Peyer's patch (tissue), 4 donors: ENCODE data around the gene HSPB6. TPM values are rescaled to one million over a fixed set of nuclear protein-coding genes. Genes with fewer than 3 reads are reported as not detected.

Source experiments
- DNase-seq, 3 donors: peaks; one replicate each; pipeline ENCODE4 v3.0.0-alpha.2; 2017 to 2019
- H3K27ac ChIP-seq, 4 donors: fragments of 200-600 bp; sonication (generic); one replicate each; pipeline ENCODE4 v1.5.1; 2016 to 2019
- H3K27me3 ChIP-seq, 2 donors: fragments of 200-600 bp; sonication (generic); one replicate each; pipeline ENCODE4 v1.5.1; 2019
- H3K36me3 ChIP-seq, 3 donors: fragments of 200-600 bp; sonication (generic); one replicate each; pipeline ENCODE4 v1.5.1; 2016 to 2019
- H3K4me1 ChIP-seq, 4 donors: fragments of 200-600 bp; sonication (generic); one replicate each; pipeline ENCODE4 v1.5.1; 2016 to 2019
- H3K4me3 ChIP-seq, 4 donors: fragments of 200-600 bp; sonication (generic); 1 replicate in 3 of 4; 2 replicates in 1 of 4; pipeline ENCODE4 v1.5.1; 2016 to 2019; ENCODE audit warnings: mild to moderate bottlenecking in 1 of 4
- H3K9me3 ChIP-seq, 4 donors: fragments of 200-600 bp; sonication (generic); one replicate each; pipeline ENCODE4 v1.5.1; 2016 to 2019; ENCODE audit warnings: mild to moderate bottlenecking in 1 of 4
- POLR2A ChIP-seq, 2 donors: fragments of 450-650 bp; IDR thresholded peaks; one replicate each; pipeline ENCODE4 v1.5.1; 2017; ENCODE audit warnings: antibody characterized with exemption in 2 of 2, mild to moderate bottlenecking in 2 of 2, moderate library complexity in 2 of 2
- total RNA-seq, 4 donors: library from RNA; depleted of rRNA; stranded (reverse); fragments of >200 nt; gene quantifications; one replicate each; pipeline ENCODE4 v1.1.0, GENCODE V29; 2016
- TF ChIP-seq, protein P1 (sequence below), 6 experiments: fragments of 450-650 bp in 4 of 6; fragments of 200-600 bp in 2 of 6; sonication (generic) in 1 of 6; IDR thresholded peaks; one replicate each; pipeline ENCODE4 v1.5.1; 2017 to 2019; ENCODE audit warnings: antibody characterized with exemption in 6 of 6, mild to moderate bottlenecking in 3 of 6, moderate library complexity in 1 of 6

The HSPB6 gene
- total RNA-seq, 4 donors from 2014 or later: 9.2 to 19.8 (median 13.6) TPM

- H3K4me3 ChIP-seq: no peak overlapping the region
- TF ChIP-seq, protein P1, sequence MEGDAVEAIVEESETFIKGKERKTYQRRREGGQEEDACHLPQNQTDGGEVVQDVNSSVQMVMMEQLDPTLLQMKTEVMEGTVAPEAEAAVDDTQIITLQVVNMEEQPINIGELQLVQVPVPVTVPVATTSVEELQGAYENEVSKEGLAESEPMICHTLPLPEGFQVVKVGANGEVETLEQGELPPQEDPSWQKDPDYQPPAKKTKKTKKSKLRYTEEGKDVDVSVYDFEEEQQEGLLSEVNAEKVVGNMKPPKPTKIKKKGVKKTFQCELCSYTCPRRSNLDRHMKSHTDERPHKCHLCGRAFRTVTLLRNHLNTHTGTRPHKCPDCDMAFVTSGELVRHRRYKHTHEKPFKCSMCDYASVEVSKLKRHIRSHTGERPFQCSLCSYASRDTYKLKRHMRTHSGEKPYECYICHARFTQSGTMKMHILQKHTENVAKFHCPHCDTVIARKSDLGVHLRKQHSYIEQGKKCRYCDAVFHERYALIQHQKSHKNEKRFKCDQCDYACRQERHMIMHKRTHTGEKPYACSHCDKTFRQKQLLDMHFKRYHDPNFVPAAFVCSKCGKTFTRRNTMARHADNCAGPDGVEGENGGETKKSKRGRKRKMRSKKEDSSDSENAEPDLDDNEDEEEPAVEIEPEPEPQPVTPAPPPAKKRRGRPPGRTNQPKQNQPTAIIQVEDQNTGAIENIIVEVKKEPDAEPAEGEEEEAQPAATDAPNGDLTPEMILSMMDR (IDR thresholded peaks at IDR 0.05): no peak
- no peak for TF ChIP-seq POLR2A (IDR thresholded peaks at IDR 0.05)
- peaks cover 0 to 27% (median 0%) of the 10 kb centered on the region in 3 donors for H3K36me3 ChIP-seq
- H3K27ac ChIP-seq: no peak overlapping the region
- H3K4me1 ChIP-seq: peaks cover 4 to 43% (median 10%) of the 10 kb centered on the region in 4 donors
- no peaks in the 10 kb centered on the region for H3K27me3 ChIP-seq
- no peaks in the 10 kb centered on the region for H3K9me3 ChIP-seq
- DNase-seq: no peak
These were observed 4.7 kb downstream of the HSPB6 start for GRCh38 chr19:35751839-35752745.

- Histone ChIP-seq H3K36me3 (peaks cover 0 to 27% (median 0%) of the 10 kb centered on the region in 3 donors), H3K4me3 (no peak overlapping the region), H3K9me3 (no peaks in the 10 kb centered on the region), H3K27ac (no peak overlapping the region), H3K27me3 (no peaks in the 10 kb centered on the region), H3K4me1 (peaks cover 3 to 34% (median 15%) of the 10 kb centered on the region in 4 donors)
- DNase-seq: no peak
- TF ChIP-seq, protein P1 (IDR thresholded peaks at IDR 0.05): no peak
- no peak for TF ChIP-seq POLR2A (IDR thresholded peaks at IDR 0.05)
These were observed 6.7 kb downstream of the HSPB6 start for GRCh38 chr19:35750167-35750566.

DNA sequence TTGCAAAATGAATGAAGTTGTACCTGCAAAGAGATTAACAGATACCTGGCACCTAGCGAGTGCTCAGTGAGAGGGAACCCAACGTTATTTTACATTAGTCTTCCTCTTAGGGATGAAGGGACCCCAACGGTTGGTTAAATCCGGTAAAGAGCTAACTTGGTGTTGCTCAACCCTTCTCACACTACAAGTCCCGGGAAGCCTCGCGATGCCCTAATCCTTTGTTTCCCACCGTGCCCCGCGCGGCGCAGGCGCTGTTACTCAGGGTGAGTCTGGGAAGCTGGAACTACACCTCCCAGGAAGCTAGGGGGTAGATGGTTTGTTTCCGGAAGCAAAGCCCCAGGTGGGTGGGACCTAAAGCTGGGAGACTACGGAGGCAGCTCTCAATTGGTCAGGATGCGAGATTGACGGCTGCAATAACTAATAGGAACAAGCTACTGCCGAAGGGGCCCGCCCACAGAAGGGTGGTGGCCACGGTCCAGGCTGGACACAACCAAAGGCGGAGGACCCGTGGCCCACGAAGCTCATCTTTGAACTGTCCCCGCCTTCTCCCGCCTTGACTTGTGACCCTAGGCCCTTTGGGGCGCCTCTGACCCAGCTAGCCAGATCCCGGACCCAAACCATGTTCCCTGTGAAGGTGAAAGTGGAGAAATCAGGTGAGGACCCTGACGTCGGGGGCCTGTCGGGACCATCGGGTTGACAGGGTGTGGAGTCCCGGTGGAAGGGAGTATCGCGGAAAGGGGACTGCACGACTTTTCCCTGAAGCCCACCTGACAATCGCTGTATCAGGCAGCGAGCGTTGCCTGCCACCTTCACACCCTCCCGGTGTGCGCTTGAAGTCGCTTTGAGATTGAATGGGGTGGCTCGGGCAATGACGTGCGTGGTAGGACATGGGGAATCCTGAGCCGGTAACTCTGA, 8.5 kb downstream of the HSPB6 start, which contains the start of gene LIN37:
LIN37 (plus strand) TSS at position 471 of the 915 bp plus-strand sequence; CDS start at position 620, 149 bp downstream.
- Histone ChIP-seq H3K36me3 (peaks cover 0 to 16% (median 0%) of the 10 kb centered on the region in 3 donors), H3K4me1 (peaks cover 3 to 37% (median 19%) of the 10 kb centered on the region in 4 donors), H3K4me3 (peak within 1 kb of the TSS; percentile 69 to 96 (median 86)), H3K27ac (peak within 1 kb of the TSS; percentile 78 to 89 (median 82)), H3K9me3 (no peaks in the 10 kb centered on the region), H3K27me3 (no peaks in the 10 kb centered on the region)
- DNase-seq: peak; percentile 97 to 100 (median 100)
- TF ChIP-seq, protein P1 (IDR thresholded peaks at IDR 0.05): peak in 5 of 6 experiments; percentile 11 to 52 (median 43)
- peak; percentile 68 to 87 for TF ChIP-seq POLR2A (IDR thresholded peaks at IDR 0.05)

GRCh38 chr19:35746531-35746930, 10.3 kb downstream of the HSPB6 start:
- H3K4me1 ChIP-seq: peaks cover 3 to 37% (median 24%) of the 10 kb centered on the region in 4 donors
- peak overlapping the region in 2 of 4 donors; percentile 63 to 80 for H3K4me3 ChIP-seq
- no peaks in the 10 kb centered on the region for H3K27me3 ChIP-seq
- DNase-seq: no peak
- H3K27ac ChIP-seq: no peak overlapping the region
- H3K36me3 ChIP-seq: peaks cover 0 to 5% (median 0%) of the 10 kb centered on the region in 3 donors
- no peaks in the 10 kb centered on the region for H3K9me3 ChIP-seq
- TF ChIP-seq, protein P1 (IDR thresholded peaks at IDR 0.05): no peak
- TF ChIP-seq POLR2A (IDR thresholded peaks at IDR 0.05): no peak

GRCh38 chr19:35746087-35746462, 10.8 kb downstream of the HSPB6 start:
- H3K36me3 ChIP-seq: peaks cover 0 to 5% (median 0%) of the 10 kb centered on the region in 3 donors
- H3K27me3 ChIP-seq: no peaks in the 10 kb centered on the region
- no peaks in the 10 kb centered on the region for H3K9me3 ChIP-seq
- peak overlapping the region; percentile 71 to 100 (median 98) for H3K27ac ChIP-seq
- DNase-seq: no peak
- TF ChIP-seq, protein P1 (IDR thresholded peaks at IDR 0.05): no peak
- peak overlapping the region; percentile 63 to 93 (median 78) for H3K4me3 ChIP-seq
- H3K4me1 ChIP-seq: peaks cover 3 to 37% (median 24%) of the 10 kb centered on the region in 4 donors
